Ovary (tissue), 9 donors: Measurements from ENCODE around the gene GHRL. TPM values are rescaled to one million over a fixed set of nuclear protein-coding genes. Genes with fewer than 3 reads are reported as not detected.

Experiments used
- DNase-seq, 5 donors: peaks; one replicate each; pipeline ENCODE4 v3.0.0-alpha.2; 2019 to 2020
- H3K27ac ChIP-seq, 2 donors: fragments of 200-600 bp; one replicate each; pipeline versions ENCODE4 v1.5.1 to v1.8.0; 2019 to 2022
- H3K27me3 ChIP-seq: fragments of 200-600 bp; one replicate; pipeline ENCODE4 v1.8.0; 2022
- H3K36me3 ChIP-seq: fragments of 200-600 bp; sonication (generic); one replicate; pipeline ENCODE4 v1.5.1; 2019
- H3K4me1 ChIP-seq: one replicate; pipeline ENCODE4 v1.8.1; 2013; ENCODE audit warnings: mild to moderate bottlenecking, moderate library complexity; ENCODE audit not compliant: insufficient read depth
- H3K4me3 ChIP-seq: fragments of 200-600 bp; sonication (generic); one replicate; pipeline ENCODE4 v1.5.1; 2017
- H3K9me3 ChIP-seq, 2 donors: fragments of 200-600 bp in 1 of 2; sonication (generic) in 1 of 2; one replicate each; pipeline versions ENCODE4 v1.5.1 to v1.8.1; 2013 to 2019; ENCODE audit warnings: mild to moderate bottlenecking in 1 of 2, moderate library complexity in 1 of 2
- EP300 ChIP-seq: sonication (generic); formaldehyde crosslinking; IDR thresholded peaks from one replicate; pipeline ENCODE4 v1.6.1; 2017; ENCODE audit warnings: antibody characterized with exemption
- POLR2A ChIP-seq: fragments of 450-650 bp; IDR thresholded peaks from one replicate; pipeline ENCODE4 v1.6.1; 2017; ENCODE audit warnings: antibody characterized with exemption, mild to moderate bottlenecking, moderate library complexity
- WGBS, 3 donors: extraction: QIAGEN DNeasy Blood & Tissue Kit in 1 of 3; methylation state at CpG; one replicate each; pipeline versions ENCODE4 v1.1.5 to v1.1.7; 2013 to 2017; 5-methylcytosine and 5-hydroxymethylcytosine counted together
- intact Hi-C, 4 donors: fragments of 100-400 bp; cut with DNase I; formaldehyde crosslinking; loops; one replicate each; pipeline versions ENCODE4 v1.11.0 to v1.15.1; 2022 to 2023
- polyA plus RNA-seq, 2 donors: library from polyadenylated mRNA; stranded (reverse); fragments of 200-250 nt in 1 of 2; fragments of 350-450 nt in 1 of 2; fragmentation: Illumina TruSeq in 1 of 2; extraction: RNeasy Lipid Tissue Mini Kit (QIAGEN cat#74804) in 1 of 2; gene quantifications; one replicate each; pipeline ENCODE4 v1.2.3, GENCODE V29; 2013 to 2014
- total RNA-seq, 7 donors: library from RNA; depleted of rRNA in 2 of 7; stranded (reverse); fragments of >200 nt in 2 of 7; fragmentation: NEBNext Ultra II Directional in 3 of 7; extraction: Animal tissue kit (Norgen Biotek cat#: 25700) in 3 of 7; gene quantifications; one replicate each; pipeline versions ENCODE4 v1.1.0 to v1.2.4, GENCODE V29; 2016 to 2023
- TF ChIP-seq, protein P1 (sequence below), 3 donors: fragments of 450-650 bp in 2 of 3; fragments of 200-600 bp in 1 of 3; IDR thresholded peaks; one replicate each; pipeline versions ENCODE4 v1.5.1 to v1.8.0; 2016 to 2022; ENCODE audit warnings: antibody characterized with exemption in 3 of 3, mild to moderate bottlenecking in 1 of 3
- donor health status: DM: no; HTN: no; CAD: no; lungs with moderate emphysema.
- donor health status: DM: no; HTN: no; CAD: no.
- donor health status: Bipolar disorder and iron deficiency.
- donor health status: DM: yes; HTN: yes; CAD: no.
- donor health status: DM: no; HTN: no; CAD: no.
- donor health status: DM: yes; HTN: yes; CAD: no.

Gene GHRL
- total and polyA plus RNA-seq, 9 donors, result 0.23 to 2.4 (median 1.6) TPM

DNA sequence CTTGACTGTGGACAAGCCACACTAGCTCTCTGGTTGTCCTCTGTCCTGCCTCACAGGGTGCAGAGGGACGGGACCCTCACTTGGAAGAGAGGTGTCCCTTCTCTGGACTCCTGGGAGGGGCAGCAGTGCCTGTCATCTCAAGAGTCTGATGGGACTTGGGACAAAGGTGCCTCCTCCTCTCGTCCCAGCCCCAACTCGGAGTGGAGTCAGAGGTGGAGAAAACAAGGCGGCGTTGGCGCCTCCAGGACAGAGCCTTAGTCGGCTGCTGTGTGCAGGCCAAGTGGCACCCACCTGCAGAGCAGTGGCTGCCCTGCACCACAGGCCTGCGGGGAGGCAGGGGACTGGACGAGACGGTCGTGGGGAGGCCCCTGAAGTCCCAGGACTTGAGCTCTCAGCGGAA, 37.6 kb upstream of the GHRL start:
- no peak overlapping the region for H3K4me3 ChIP-seq
- intact Hi-C loops, result no loop called here
- H3K36me3 ChIP-seq, result no peaks in the 10 kb centered on the region
- no peak for DNase-seq
- no peaks in the 10 kb centered on the region for H3K4me1 ChIP-seq
- H3K9me3 ChIP-seq, result no peaks in the 10 kb centered on the region
- H3K27me3 ChIP-seq, result no peaks in the 10 kb centered on the region
- H3K27ac ChIP-seq, result no peak overlapping the region
- WGBS, 3 donors, result 66 to 75% (median 72%) methylated on average over 12 of the region's 12 CpGs
- TF ChIP-seq POLR2A, result no peak
- TF ChIP-seq, protein P1, sequence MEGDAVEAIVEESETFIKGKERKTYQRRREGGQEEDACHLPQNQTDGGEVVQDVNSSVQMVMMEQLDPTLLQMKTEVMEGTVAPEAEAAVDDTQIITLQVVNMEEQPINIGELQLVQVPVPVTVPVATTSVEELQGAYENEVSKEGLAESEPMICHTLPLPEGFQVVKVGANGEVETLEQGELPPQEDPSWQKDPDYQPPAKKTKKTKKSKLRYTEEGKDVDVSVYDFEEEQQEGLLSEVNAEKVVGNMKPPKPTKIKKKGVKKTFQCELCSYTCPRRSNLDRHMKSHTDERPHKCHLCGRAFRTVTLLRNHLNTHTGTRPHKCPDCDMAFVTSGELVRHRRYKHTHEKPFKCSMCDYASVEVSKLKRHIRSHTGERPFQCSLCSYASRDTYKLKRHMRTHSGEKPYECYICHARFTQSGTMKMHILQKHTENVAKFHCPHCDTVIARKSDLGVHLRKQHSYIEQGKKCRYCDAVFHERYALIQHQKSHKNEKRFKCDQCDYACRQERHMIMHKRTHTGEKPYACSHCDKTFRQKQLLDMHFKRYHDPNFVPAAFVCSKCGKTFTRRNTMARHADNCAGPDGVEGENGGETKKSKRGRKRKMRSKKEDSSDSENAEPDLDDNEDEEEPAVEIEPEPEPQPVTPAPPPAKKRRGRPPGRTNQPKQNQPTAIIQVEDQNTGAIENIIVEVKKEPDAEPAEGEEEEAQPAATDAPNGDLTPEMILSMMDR (IDR thresholded peaks at IDR 0.05), result no peak
- TF ChIP-seq EP300, result no peak

DNA sequence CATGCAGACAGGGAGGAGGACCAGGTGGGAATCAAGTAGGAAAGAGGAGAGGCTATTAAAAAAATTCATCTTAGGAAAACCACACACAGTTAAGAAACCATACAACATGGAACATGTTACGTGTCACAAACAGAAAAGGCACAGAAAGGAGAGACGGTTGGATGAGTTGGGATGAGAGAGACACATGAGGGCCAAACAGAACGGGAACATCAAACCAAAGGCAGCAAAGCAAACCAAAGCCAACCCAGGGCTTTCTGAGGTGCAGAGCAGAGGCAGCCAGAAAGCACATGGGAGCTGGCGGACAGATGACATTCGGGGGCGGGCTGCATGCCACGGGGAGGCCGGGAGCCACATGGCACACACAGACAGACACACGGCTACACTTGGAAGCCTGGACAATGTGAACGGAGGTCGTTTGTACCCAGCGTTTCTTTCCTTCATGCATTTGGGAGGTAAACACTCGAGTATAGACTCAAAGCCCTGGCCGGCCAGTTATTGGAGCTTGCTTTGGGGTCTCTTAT, 36.8 kb upstream of the GHRL start:
- intact Hi-C loops, result no loop called here
- 61 to 66% (median 66%) methylated on average over 14 of the region's 14 CpGs for WGBS, 3 donors
- no peaks in the 10 kb centered on the region for H3K27me3 ChIP-seq
- H3K9me3 ChIP-seq, result no peaks in the 10 kb centered on the region
- no peak for DNase-seq
- TF ChIP-seq, protein P1 (IDR thresholded peaks at IDR 0.05), result no peak
- TF ChIP-seq EP300, result no peak
- TF ChIP-seq POLR2A, result no peak
- H3K4me3 ChIP-seq, result no peak overlapping the region
- H3K36me3 ChIP-seq, result no peaks in the 10 kb centered on the region
- no peaks in the 10 kb centered on the region for H3K4me1 ChIP-seq
- no peak overlapping the region for H3K27ac ChIP-seq

DNA sequence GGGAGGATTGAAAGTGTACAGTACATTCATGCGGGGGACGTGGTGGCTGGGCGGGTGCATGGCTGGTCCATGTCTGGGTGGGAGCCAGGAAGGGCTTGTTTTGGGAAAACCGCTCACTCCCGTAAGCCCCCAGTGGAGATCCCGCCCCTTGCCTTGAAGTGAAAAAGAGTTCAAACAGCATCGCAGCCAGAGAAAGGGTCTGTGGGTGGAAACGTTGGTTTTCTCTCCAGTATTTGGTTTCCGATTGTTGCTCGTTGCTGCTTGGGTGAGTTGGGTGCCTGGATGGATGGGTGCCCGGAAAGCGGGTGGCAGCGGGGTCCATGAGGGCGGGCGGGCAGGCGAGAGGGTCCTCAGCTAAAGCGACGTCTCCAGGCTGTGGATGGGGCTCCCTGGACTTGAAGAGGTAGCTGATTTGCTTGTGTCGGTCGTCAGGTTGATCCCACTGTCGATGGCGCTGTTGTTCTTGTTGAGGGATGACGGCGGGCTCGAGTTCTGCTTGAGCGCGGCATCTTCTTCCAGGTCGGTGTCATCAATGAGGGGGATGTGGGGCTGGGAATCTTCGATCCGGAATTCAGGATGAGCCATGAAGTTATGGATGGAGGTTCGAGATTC, 35.8 kb upstream of the GHRL start:
- Histone ChIP-seq H3K4me3 (no peak overlapping the region), H3K4me1 (no peaks in the 10 kb centered on the region), H3K27me3 (no peaks in the 10 kb centered on the region), H3K9me3 (no peaks in the 10 kb centered on the region), H3K27ac (no peak overlapping the region), H3K36me3 (no peaks in the 10 kb centered on the region)
- WGBS, 3 donors, result 23 to 43% (median 37%) methylated on average over 31 of the region's 31 CpGs
- intact Hi-C loops, result no loop called here
- DNase-seq, result no peak
- TF ChIP-seq POLR2A (no peak), EP300 (no peak)
- TF ChIP-seq, protein P1 (IDR thresholded peaks at IDR 0.05), result no peak

DNA sequence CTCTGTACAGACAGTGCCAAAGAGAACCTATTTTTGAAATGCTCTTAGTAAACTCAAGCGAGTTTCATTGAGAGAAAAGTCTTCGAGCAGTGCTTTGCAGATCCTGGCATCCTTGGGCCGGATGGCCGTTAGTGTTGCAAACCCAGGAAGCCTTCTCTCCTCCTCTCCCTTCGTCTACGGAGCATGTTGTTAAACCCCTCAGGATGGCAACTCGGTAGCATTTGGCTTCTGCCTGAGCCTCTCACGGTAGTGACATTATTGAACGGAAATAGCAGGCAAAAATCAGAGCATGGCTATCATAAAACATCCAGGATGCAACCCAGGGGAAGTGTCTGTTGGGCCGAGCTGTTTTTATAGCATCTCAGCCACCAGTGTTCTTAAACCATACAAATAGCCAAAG, 34.8 kb upstream of the GHRL start:
- Histone ChIP-seq H3K9me3 (no peaks in the 10 kb centered on the region), H3K4me1 (no peaks in the 10 kb centered on the region), H3K4me3 (no peak overlapping the region), H3K36me3 (no peaks in the 10 kb centered on the region), H3K27ac (no peak overlapping the region), H3K27me3 (no peaks in the 10 kb centered on the region)
- WGBS, 3 donors, result 49 to 54% (median 54%) methylated on average over 10 of the region's 10 CpGs
- DNase-seq, result no peak
- TF ChIP-seq EP300, result no peak
- intact Hi-C loops, result no loop called here

DNA sequence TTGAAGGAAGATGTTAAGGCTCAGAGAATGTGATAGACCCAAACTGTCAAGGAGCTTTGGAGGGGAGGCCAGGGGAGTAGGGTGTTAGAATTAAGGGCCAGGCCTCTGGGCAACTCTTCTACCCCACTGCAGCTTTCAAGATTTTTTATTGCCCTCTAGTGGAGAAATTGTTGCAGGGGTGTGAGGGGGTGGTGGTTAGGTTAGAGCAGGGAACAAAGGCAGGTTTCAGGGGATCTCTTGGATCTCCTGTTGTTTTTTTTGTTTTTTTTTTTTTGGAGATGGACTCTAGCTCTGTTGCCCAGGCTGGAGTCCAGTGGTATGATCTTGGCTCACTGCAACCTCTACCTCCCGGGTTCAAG, 29.6 kb upstream of the GHRL start:
- 74 to 96% (median 88%) methylated on average over 1 of the region's 1 CpG for WGBS, 3 donors
- Histone ChIP-seq H3K4me3 (no peak overlapping the region), H3K9me3 (no peaks in the 10 kb centered on the region), H3K27ac (no peak overlapping the region), H3K36me3 (no peaks in the 10 kb centered on the region), H3K4me1 (no peaks in the 10 kb centered on the region), H3K27me3 (no peaks in the 10 kb centered on the region)
- intact Hi-C loops, result no loop called here
- no peak for TF ChIP-seq POLR2A
- TF ChIP-seq EP300, result no peak
- TF ChIP-seq, protein P1 (IDR thresholded peaks at IDR 0.05), result no peak
- no peak for DNase-seq
